ENCODE results near the gene PHF21B. TPM values are rescaled to one million over a fixed set of nuclear protein-coding genes. Genes with fewer than 3 reads are reported as not detected.

PHF21B gene
- total RNA-seq, 1 experiment from 2014 or later, result not detected

- no peak for DNase-seq (ENCODE audit: low read depth)
Measured at GRCh38 chr22:45014654-45015053, 4.8 kb upstream of the PHF21B start.

GRCh38 chr22:45013138-45013537 is 3.3 kb upstream of the PHF21B start:
- DNase-seq (ENCODE audit: low read depth), result no peak

GRCh38 chr22:45010532-45010900 is 711 bp upstream of the PHF21B start:
- DNase-seq (ENCODE audit: low read depth), result no peak

GRCh38 chr22:45008751-45009605 is 827 bp downstream of the PHF21B start:
- DNase-seq (ENCODE audit: low read depth), result no peak

GRCh38 chr22:45008186-45008681 is 1.6 kb downstream of the PHF21B start:
- DNase-seq (ENCODE audit: low read depth), result no peak

- DNase-seq (ENCODE audit: low read depth), result no peak
Measured at GRCh38 chr22:45007391-45008185, 2.2 kb downstream of the PHF21B start.

- DNase-seq (ENCODE audit: low read depth), result no peak
Measured at GRCh38 chr22:45006964-45007390, 2.8 kb downstream of the PHF21B start.

GRCh38 chr22:45006111-45006963 is 3.5 kb downstream of the PHF21B start:
- no peak for DNase-seq (ENCODE audit: low read depth)

- DNase-seq (ENCODE audit: low read depth), result no peak
Measured at GRCh38 chr22:45001653-45002052, 8.2 kb downstream of the PHF21B start.

GRCh38 chr22:45000330-45000729 is 9.5 kb downstream of the PHF21B start:
- no peak for DNase-seq (ENCODE audit: low read depth)

GRCh38 chr22:44999687-45000086 is 10.1 kb downstream of the PHF21B start:
- no peak for DNase-seq (ENCODE audit: low read depth)

- no peak for DNase-seq (ENCODE audit: low read depth)
Measured at GRCh38 chr22:44999231-44999630, 10.6 kb downstream of the PHF21B start.

- DNase-seq (ENCODE audit: low read depth), result no peak
Measured at GRCh38 chr22:44998296-44998695, 11.5 kb downstream of the PHF21B start.

GRCh38 chr22:44997060-44997459 is 12.7 kb downstream of the PHF21B start:
- no peak for DNase-seq (ENCODE audit: low read depth)

GRCh38 chr22:44996648-44997047 is 13.2 kb downstream of the PHF21B start:
- no peak for DNase-seq (ENCODE audit: low read depth)

GRCh38 chr22:44996120-44996519 is 13.7 kb downstream of the PHF21B start:
- no peak for DNase-seq (ENCODE audit: low read depth)

GRCh38 chr22:44995715-44996114 is 14.1 kb downstream of the PHF21B start:
- no peak for DNase-seq (ENCODE audit: low read depth)

- DNase-seq (ENCODE audit: low read depth), result no peak
Measured at GRCh38 chr22:44995105-44995514, 14.7 kb downstream of the PHF21B start.

- no peak for DNase-seq (ENCODE audit: low read depth)
Measured at GRCh38 chr22:44994399-44995104, 15.3 kb downstream of the PHF21B start.

GRCh38 chr22:44992166-44992565 is 17.6 kb downstream of the PHF21B start:
- no peak for DNase-seq (ENCODE audit: low read depth)

GRCh38 chr22:44991218-44991617 is 18.6 kb downstream of the PHF21B start:
- no peak for DNase-seq (ENCODE audit: low read depth)

Data from RPMI7951 (cell line).